Endometrial microvascular endothelial cells (primary cell): Measurements from ENCODE around the gene PSMA1. TPM values are rescaled to one million over a fixed set of nuclear protein-coding genes. Genes with fewer than 3 reads are reported as not detected.
"Not testable (repeated sequence)": the region's sequence is repeated elsewhere in the genome, so short reads cannot be mapped to it uniquely, and the experiment has no call there.

Experiments
- in situ Hi-C: cut with HindIII; loops from 2 replicates; pipeline ENCODE4 v1.10.0; 2017; ENCODE audit warnings: low sequenced_read_pairs, low pct_unique_long_range_greater_than_20kb; ENCODE audit errors: inconsistent ontology term
- total RNA-seq: library from RNA; depleted of rRNA; stranded (reverse); fragments of >200 nt; gene quantifications from one replicate; pipeline ENCODE4 v1.2.3, GENCODE V29; 2015; ENCODE audit errors: inconsistent ontology term

The PSMA1 gene
- 254 TPM for total RNA-seq

- in situ Hi-C loops = no loop called here
Measured at GRCh38 chr11:14519917-14520746, at the start of gene PSMA1. Gene PSMA1, minus strand, starts transcription at chr11:14520386. Its CDS starts 87 bp downstream, at chr11:14520299.

GRCh38 chr11:14569516-14569915 lies 49.3 kb upstream of the PSMA1 start:
- in situ Hi-C loops = not testable (repeated sequence)

GRCh38 chr11:14567064-14567651 lies 47.0 kb upstream of the PSMA1 start:
- in situ Hi-C loops = no loop called here

- in situ Hi-C loops = no loop called here
Measured at GRCh38 chr11:14566331-14567063, 46.3 kb upstream of the PSMA1 start.

- in situ Hi-C loops = no loop called here
Measured at GRCh38 chr11:14565845-14566244, 45.7 kb upstream of the PSMA1 start.

- in situ Hi-C loops = no loop called here
Measured at GRCh38 chr11:14555818-14556217, 35.6 kb upstream of the PSMA1 start.

- in situ Hi-C loops = no loop called here
Measured at GRCh38 chr11:14554959-14555358, 34.8 kb upstream of the PSMA1 start.

- in situ Hi-C loops = no loop called here
Measured at GRCh38 chr11:14552089-14552488, 31.9 kb upstream of the PSMA1 start.

- in situ Hi-C loops = no loop called here
Measured at GRCh38 chr11:14551380-14551779, 31.2 kb upstream of the PSMA1 start.

- in situ Hi-C loops = no loop called here
Measured at GRCh38 chr11:14549891-14550290, 29.7 kb upstream of the PSMA1 start.

- in situ Hi-C loops = no loop called here
Measured at GRCh38 chr11:14547440-14547839, 27.3 kb upstream of the PSMA1 start.

GRCh38 chr11:14546672-14547071 lies 26.5 kb upstream of the PSMA1 start:
- in situ Hi-C loops = no loop called here

- in situ Hi-C loops = no loop called here
Measured at GRCh38 chr11:14544611-14545010, 24.4 kb upstream of the PSMA1 start.

- in situ Hi-C loops = no loop called here
Measured at GRCh38 chr11:14543260-14543659, 23.1 kb upstream of the PSMA1 start.

GRCh38 chr11:14542324-14542723 lies 22.1 kb upstream of the PSMA1 start:
- in situ Hi-C loops = no loop called here

- in situ Hi-C loops = no loop called here
Measured at GRCh38 chr11:14541192-14541947, 21.2 kb upstream of the PSMA1 start.

- in situ Hi-C loops = no loop called here
Measured at GRCh38 chr11:14539982-14540421, 19.8 kb upstream of the PSMA1 start.

- in situ Hi-C loops = no loop called here
Measured at GRCh38 chr11:14538926-14539554, 18.9 kb upstream of the PSMA1 start.
